Astrocyte of the spinal cord (primary cell): Measurements from ENCODE around the gene GPX7.

Source experiments
- DNase-seq: peaks from one replicate; pipeline ENCODE4 v3.0.0; 2011; ENCODE audit warnings: low read depth, low spot score
- H3K4me3 ChIP-seq: 2 replicates; pipeline ENCODE4 v1.5.1; 2011; ENCODE audit warnings: low read depth, mild to moderate bottlenecking, low read length, moderate library complexity
- in situ Hi-C: cut with HindIII; loops from 2 replicates; pipeline ENCODE4 v1.10.0; 2017; ENCODE audit warnings: low sequenced_read_pairs
- TF ChIP-seq, protein P1 (sequence below): IDR thresholded peaks from 2 replicates; pipeline ENCODE4 v1.5.1; 2012; ENCODE audit warnings: low read depth, mild to moderate bottlenecking, low read length, inconsistent platforms

The GPX7 gene

DNA sequence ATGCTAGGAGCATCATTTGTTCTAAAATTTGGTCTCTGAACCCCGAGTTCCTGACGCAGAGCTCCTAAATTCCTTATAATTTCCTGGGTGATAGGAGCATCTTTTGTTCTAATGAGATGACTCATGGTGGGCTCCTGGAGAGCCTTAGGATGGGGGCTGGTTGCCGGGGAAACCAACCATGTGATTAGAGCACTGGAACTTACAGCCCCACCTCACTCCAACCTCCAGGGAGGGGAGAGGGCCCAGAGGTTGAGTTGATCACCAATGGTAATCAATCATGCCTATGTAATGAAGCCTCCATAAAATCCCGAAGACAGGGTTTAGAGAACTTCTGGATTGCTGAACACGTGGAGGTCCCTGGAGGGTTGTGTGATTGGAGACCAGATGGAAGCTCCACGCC, 38.5 kb downstream of the GPX7 start:
- TF ChIP-seq, protein P1, sequence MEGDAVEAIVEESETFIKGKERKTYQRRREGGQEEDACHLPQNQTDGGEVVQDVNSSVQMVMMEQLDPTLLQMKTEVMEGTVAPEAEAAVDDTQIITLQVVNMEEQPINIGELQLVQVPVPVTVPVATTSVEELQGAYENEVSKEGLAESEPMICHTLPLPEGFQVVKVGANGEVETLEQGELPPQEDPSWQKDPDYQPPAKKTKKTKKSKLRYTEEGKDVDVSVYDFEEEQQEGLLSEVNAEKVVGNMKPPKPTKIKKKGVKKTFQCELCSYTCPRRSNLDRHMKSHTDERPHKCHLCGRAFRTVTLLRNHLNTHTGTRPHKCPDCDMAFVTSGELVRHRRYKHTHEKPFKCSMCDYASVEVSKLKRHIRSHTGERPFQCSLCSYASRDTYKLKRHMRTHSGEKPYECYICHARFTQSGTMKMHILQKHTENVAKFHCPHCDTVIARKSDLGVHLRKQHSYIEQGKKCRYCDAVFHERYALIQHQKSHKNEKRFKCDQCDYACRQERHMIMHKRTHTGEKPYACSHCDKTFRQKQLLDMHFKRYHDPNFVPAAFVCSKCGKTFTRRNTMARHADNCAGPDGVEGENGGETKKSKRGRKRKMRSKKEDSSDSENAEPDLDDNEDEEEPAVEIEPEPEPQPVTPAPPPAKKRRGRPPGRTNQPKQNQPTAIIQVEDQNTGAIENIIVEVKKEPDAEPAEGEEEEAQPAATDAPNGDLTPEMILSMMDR: no peak
- in situ Hi-C loops: no loop called here
- H3K4me3 ChIP-seq: no peak overlapping the region
- DNase-seq: no peak

DNA sequence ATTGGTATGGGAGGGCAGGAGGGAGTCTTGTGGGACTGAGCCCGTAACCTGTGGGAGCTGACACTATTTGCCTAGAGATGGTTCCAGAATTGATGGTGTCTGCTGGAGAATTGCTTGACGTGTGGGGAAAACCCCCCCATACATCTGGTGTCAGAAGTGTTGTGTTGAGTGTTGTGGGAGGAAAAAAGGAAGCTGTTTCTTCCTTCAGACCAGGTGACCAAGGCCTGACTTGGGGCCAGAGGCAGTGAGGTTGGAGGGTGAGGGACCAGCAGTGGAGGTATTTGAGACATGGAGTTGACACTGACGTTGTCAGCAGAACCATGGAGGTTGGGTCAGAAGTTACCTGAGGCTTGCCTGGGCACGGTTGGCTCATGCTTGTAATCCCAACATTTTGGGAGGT, 39.1 kb downstream of the GPX7 start:
- in situ Hi-C loops: no loop called here
- no peak overlapping the region for H3K4me3 ChIP-seq
- TF ChIP-seq, protein P1: no peak
- no peak for DNase-seq

DNA sequence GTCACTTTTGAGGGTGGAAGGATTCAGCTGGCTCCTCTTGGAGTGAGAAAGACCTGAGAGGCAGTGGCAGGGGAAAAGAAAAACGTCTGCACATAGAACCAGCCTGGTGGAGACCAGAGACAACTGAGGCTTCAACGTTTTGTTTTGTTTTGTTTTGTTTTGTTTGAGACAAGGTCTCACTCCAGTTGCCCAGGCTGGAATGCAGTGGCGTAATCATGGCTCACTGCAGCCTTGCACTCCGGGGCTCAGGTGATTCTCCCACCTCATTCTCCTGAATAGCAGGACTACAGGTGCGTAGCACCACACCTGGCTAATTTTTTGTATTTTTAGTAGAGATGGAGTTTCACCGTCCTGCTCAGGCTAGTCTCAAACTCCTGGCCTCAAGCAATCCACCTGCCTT, 43.1 kb downstream of the GPX7 start:
- DNase-seq: no peak
- TF ChIP-seq, protein P1: no peak
- H3K4me3 ChIP-seq: no peak overlapping the region
- in situ Hi-C loops: no loop called here

DNA sequence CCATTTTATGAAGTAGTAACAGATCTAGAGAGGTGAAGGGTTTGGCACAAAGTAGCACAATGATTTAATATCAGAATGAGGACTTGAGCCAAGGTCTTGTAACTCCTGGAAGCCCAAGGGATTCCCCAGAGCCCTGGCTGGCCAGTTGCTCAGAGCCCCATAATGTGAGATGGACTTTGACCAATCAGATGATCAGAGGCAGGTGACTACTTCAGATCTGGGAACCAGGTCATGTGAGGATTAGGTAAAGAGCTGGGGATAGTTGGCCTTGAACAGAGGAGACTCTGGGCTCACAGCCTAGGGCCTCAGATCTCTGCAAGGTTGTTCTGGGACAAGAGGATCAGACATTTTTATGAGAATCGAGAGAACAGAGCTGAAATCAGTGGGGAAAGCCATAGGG, 49.7 kb downstream of the GPX7 start:
- in situ Hi-C loops: no loop called here
- no peak overlapping the region for H3K4me3 ChIP-seq
- DNase-seq: no peak
- TF ChIP-seq, protein P1: no peak

DNA sequence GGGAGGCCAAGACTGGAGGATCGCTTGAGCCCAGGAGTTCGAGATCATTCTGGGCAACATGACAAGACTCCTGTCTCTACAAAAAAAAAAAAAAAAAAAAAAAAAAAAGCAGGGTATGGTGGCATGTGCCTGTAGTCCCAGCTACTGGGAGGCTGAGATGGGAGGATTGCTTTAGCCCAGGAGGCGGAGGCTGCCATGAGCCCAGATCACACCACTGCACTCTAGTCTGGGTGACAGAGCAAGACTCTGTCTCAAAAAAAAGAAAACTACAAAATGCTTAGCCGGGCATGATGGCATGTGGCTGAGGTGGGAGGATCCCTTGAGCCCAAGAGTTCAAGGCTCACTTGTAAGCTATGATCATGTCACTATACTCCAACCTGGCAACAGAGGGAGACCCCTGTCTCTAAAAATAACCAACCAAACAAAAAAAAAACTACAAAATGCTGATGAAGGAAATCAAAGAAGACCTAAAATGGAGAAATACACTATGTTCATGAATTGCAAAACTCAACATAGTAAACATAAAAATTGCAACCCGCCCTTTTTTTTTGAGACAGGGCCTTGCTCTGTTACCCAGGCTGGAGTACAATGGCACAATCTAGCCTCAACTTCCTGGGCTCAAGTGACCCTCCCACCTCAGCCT, 51.2 kb downstream of the GPX7 start:
- in situ Hi-C loops: no loop called here
- no peak for DNase-seq
- no peak overlapping the region for H3K4me3 ChIP-seq
- TF ChIP-seq, protein P1: no peak

DNA sequence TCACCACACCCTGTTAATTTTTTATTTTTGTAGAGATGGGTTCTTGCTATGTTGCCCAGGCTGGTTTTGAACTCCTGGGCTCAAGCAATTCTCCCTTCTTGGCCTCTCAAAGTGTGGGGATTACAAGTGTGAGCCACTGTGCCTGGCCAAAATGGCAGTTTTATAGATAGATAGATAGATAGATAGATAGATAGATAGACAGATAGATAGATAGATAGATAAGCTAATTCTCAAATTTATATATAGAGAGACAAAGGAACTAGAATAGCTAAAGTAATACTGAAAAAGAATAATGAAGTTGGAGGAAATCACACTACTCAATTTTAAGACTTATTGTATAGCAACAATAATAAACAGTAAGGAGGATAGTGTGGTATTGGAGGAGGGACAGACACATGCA, 51.9 kb downstream of the GPX7 start:
- H3K4me3 ChIP-seq: no peak overlapping the region
- TF ChIP-seq, protein P1: no peak
- no peak for DNase-seq
- in situ Hi-C loops: no loop called here
